Urothelium cell line (cell line): ENCODE measurements around the gene CD1E.
"Not testable (repeated sequence)": the region's sequence is repeated elsewhere in the genome, so short reads cannot be mapped to it uniquely, and the experiment has no call there.

ENCODE experiments used
- DNase-seq: peaks from one replicate; pipeline ENCODE4 v3.0.0; 2011; ENCODE audit warnings: low spot score, mixed read lengths
- FAIRE-seq: peaks from 2 replicates; lab custom pipeline; 2011; peaks lifted over from hg19 to GRCh38; lab: Jason Lieb, UNC

The CD1E gene

GRCh38 chr1:158357441-158357840, 3.7 kb downstream of the CD1E start:
- FAIRE-seq (no peak), DNase-seq (no peak)

GRCh38 chr1:158362482-158362881, 8.8 kb downstream of the CD1E start:
- FAIRE-seq: no peak
- DNase-seq: no peak

- DNase-seq (no peak), FAIRE-seq (no peak)
Measured at GRCh38 chr1:158362941-158363340, 9.2 kb downstream of the CD1E start.

- FAIRE-seq (no peak), DNase-seq (no peak)
Measured at GRCh38 chr1:158366783-158367182, 13.1 kb downstream of the CD1E start.

GRCh38 chr1:158371188-158371953, 17.7 kb downstream of the CD1E start:
- FAIRE-seq: no peak
- no peak for DNase-seq

- not testable (repeated sequence) for DNase-seq, FAIRE-seq
Measured at GRCh38 chr1:158374101-158374500, 20.4 kb downstream of the CD1E start.

GRCh38 chr1:158374860-158375259, 21.2 kb downstream of the CD1E start:
- DNase-seq: no peak
- FAIRE-seq: no peak

GRCh38 chr1:158390331-158390730, 36.6 kb downstream of the CD1E start:
- FAIRE-seq: no peak

GRCh38 chr1:158391099-158391498, 37.4 kb downstream of the CD1E start:
- no peak for FAIRE-seq
- DNase-seq: no peak

More at GRCh38 chr1:158390331-158390730, 36.6 kb downstream of the CD1E start:
- no peak for DNase-seq

- FAIRE-seq (no peak), DNase-seq (no peak)
Measured at GRCh38 chr1:158393476-158393875, 39.8 kb downstream of the CD1E start.

- FAIRE-seq (no peak), DNase-seq (no peak)
Measured at GRCh38 chr1:158396646-158397045, 43.0 kb downstream of the CD1E start.

GRCh38 chr1:158398818-158399514, 45.3 kb downstream of the CD1E start, which contains the start of gene OR10T2:
TSS of gene OR10T2 (minus strand) at chr1:158399466. CDS start at chr1:158399466, 0 bp downstream.
- no peak for FAIRE-seq
- DNase-seq: no peak

GRCh38 chr1:158400871-158401270, 47.2 kb downstream of the CD1E start:
- no peak for DNase-seq
- FAIRE-seq: no peak

- DNase-seq (no peak), FAIRE-seq (no peak)
Measured at GRCh38 chr1:158407092-158407491, 53.4 kb downstream of the CD1E start.
